Cardiac septum (tissue), 1 donor: ENCODE data around the gene UCP2. TPM values are rescaled to one million over a fixed set of nuclear protein-coding genes. Genes with fewer than 3 reads are reported as not detected.

Source experiments
- total RNA-seq: library from RNA; stranded (reverse); fragmentation: NEBNext Ultra II Directional; extraction: Animal tissue kit (Norgen Biotek cat#: 25700); gene quantifications from one replicate; pipeline ENCODE4 v1.2.1, GENCODE V29; 2021
- donor health status: DM: no; HTN: no; CAD: no.

UCP2 gene
- total RNA-seq, 1 donor from 2014 or later: 12.0 TPM

Other genes with a start within 250 kb of the UCP2 start
- 135 TPM for gene RAB6A, start 221.8 kb downstream of the UCP2 start, total RNA-seq
- gene MRPL48, start 195.0 kb downstream of the UCP2 start, total RNA-seq: 30.8 TPM
- gene COA4, start 106.0 kb downstream of the UCP2 start, total RNA-seq: 52.9 TPM
- gene PAAF1, start 105.8 kb downstream of the UCP2 start, total RNA-seq: 14.9 TPM
- gene DNAJB13, start 31.8 kb downstream of the UCP2 start, total RNA-seq: not detected
- 0.54 TPM for gene UCP3, start 26.2 kb upstream of the UCP2 start, total RNA-seq
- gene C2CD3, start 188.2 kb upstream of the UCP2 start, total RNA-seq: 13.2 TPM
- 36.8 TPM for gene PPME1, start 188.4 kb upstream of the UCP2 start, total RNA-seq